HCT116 (cell line): ENCODE data around the gene AMER2. TPM values are rescaled to one million over a fixed set of nuclear protein-coding genes. Genes with fewer than 3 reads are reported as not detected.

Source experiments
- ATAC-seq: fragments of 200-7000 bp; cut with Tn5 transposase; 2 replicates; pipeline ENCODE4 v1.9.1; 2020; ENCODE audit warnings: mild to moderate bottlenecking, moderate library complexity
- BruUV-seq: library from RNA; stranded (reverse); fragments of 400-500 nt; replicated peaks from 2 replicates; lab custom pipeline; 2021; lab: Mats Ljungman, UMichigan
- CTCF ChIA-PET: fragments of 300-600 bp; sonication (Branson Sonifier 250); formaldehyde crosslinking; loops from one replicate; lab custom pipeline; 2021; ENCODE audit warnings: antibody characterized with exemption; lab: Charles Lee
- POLR2A ChIA-PET: fragments of 300-600, 350-600 bp; sonication (Branson Sonifier 250); formaldehyde crosslinking; loops from one replicate; lab custom pipeline; 2021; ENCODE audit warnings: antibody characterized with exemption; lab: Charles Lee
- RAD21 ChIA-PET, 2 experiments: fragments of 300-600 bp; sonication (Branson Sonifier 250); formaldehyde crosslinking; loops; one replicate each; lab custom pipeline; 2023; ENCODE audit warnings: low total read pairs in 2 of 2; ENCODE audit not compliant: uncharacterized antibody in 2 of 2, unreplicated experiment in 2 of 2, low non-redundant PET in 1 of 2; lab: Charles Lee
- DNase-seq: peaks from one replicate; pipeline ENCODE4 v3.0.0-alpha.2; 2010; ENCODE audit warnings: low read depth, low spot score
- H2AFZ ChIP-seq: fragments of 200-600 bp; shearing (Covaris generic), sonication (generic); 2 replicates; pipeline ENCODE4 v1.6.1; 2017; ENCODE audit warnings: low read depth, mixed run types, mixed read lengths, antibody characterized with exemption, low read length; ENCODE audit not compliant: poor library complexity, severe bottlenecking
- H3K27ac ChIP-seq: 2 replicates; pipeline ENCODE4 v1.5.1; 2012; ENCODE audit warnings: low read depth, low read length
- H3K27me3 ChIP-seq: fragments of 200-600 bp; sonication (generic); 2 replicates; pipeline ENCODE4 v1.6.1; 2016; ENCODE audit warnings: mixed run types, low read length, mixed read lengths; ENCODE audit not compliant: insufficient read depth
- H3K36me3 ChIP-seq, 2 experiments: fragments of 200-500 bp in 1 of 2; fragments of 200-600 bp in 1 of 2; sonication (Bioruptor generic) in 1 of 2; sonication (generic) in 1 of 2; 2 replicates each; pipeline versions ENCODE4 v1.5.1 to v1.6.1; 2014 to 2016; ENCODE audit warnings: low read length in 2 of 2, inconsistent platforms in 1 of 2, mixed read lengths in 1 of 2, mixed run types in 1 of 2; ENCODE audit not compliant: insufficient read depth in 2 of 2, control insufficient read depth in 1 of 2
- H3K4me1 ChIP-seq, 2 experiments: fragments of 200-600 bp in 1 of 2; sonication (generic) in 1 of 2; 2 replicates each; pipeline versions ENCODE4 v1.5.1 to v1.6.1; 2012 to 2017; ENCODE audit warnings: low read length in 2 of 2, inconsistent platforms in 1 of 2, mild to moderate bottlenecking in 1 of 2, mixed read lengths in 1 of 2, mixed run types in 1 of 2, moderate library complexity in 1 of 2; ENCODE audit not compliant: insufficient read depth in 2 of 2, control insufficient read depth in 1 of 2
- H3K4me2 ChIP-seq: fragments of 200-600 bp; sonication (generic); 2 replicates; pipeline ENCODE4 v1.6.1; 2017; ENCODE audit warnings: mixed run types, low read length, mixed read lengths
- H3K4me3 ChIP-seq, 2 experiments: fragments of 200-600 bp in 1 of 2; sonication (generic) in 1 of 2; replicated peaks in 1 of 2; 2 replicates each; pipeline ENCODE4 v1.5.1; 2011 to 2016; ENCODE audit warnings: low read length in 2 of 2, control low read depth in 1 of 2, low read depth in 1 of 2, mild to moderate bottlenecking in 1 of 2, mixed read lengths in 1 of 2, mixed run types in 1 of 2
- H3K79me2 ChIP-seq: fragments of 200-600 bp; sonication (generic); 2 replicates; pipeline ENCODE4 v1.6.1; 2017; ENCODE audit warnings: mild to moderate bottlenecking, mixed run types, low read length, moderate library complexity, mixed read lengths; ENCODE audit not compliant: insufficient read depth
- H3K9ac ChIP-seq: fragments of 200-600 bp; sonication (generic); 2 replicates; pipeline ENCODE4 v1.6.1; 2016; ENCODE audit warnings: low read length, mixed read lengths
- H3K9me2 ChIP-seq: fragments of 200-600 bp; sonication (generic), shearing (Covaris generic); 2 replicates; pipeline ENCODE4 v1.6.1; 2017; ENCODE audit warnings: mixed run types, mild to moderate bottlenecking, moderate library complexity; ENCODE audit not compliant: insufficient read depth
- H3K9me3 ChIP-seq, 2 experiments: fragments of 200-500 bp in 1 of 2; fragments of 200-600 bp in 1 of 2; sonication (Bioruptor generic) in 1 of 2; sonication (generic) in 1 of 2; 2 replicates each; pipeline ENCODE4 v1.6.1; 2014 to 2017; ENCODE audit warnings: low read length in 2 of 2, mixed read lengths in 2 of 2, inconsistent platforms in 1 of 2, low read depth in 1 of 2, mild to moderate bottlenecking in 1 of 2, mixed run types in 1 of 2, moderate library complexity in 1 of 2; ENCODE audit not compliant: control insufficient read depth in 1 of 2, insufficient read depth in 1 of 2
- H4K20me1 ChIP-seq: fragments of 200-600 bp; sonication (generic), shearing (Covaris generic); 2 replicates; pipeline ENCODE4 v1.6.1; 2017; ENCODE audit warnings: mixed run types, mild to moderate bottlenecking, moderate library complexity; ENCODE audit not compliant: insufficient read depth
- ATF3 ChIP-seq: IDR thresholded peaks from 2 replicates; pipeline ENCODE4 v1.6.1; 2012
- CBX3 ChIP-seq: IDR thresholded peaks from 2 replicates; pipeline ENCODE4 v1.6.1; 2012; ENCODE audit warnings: low read depth
- EGR1 ChIP-seq: IDR thresholded peaks from 2 replicates; pipeline ENCODE4 v1.6.1; 2012; ENCODE audit warnings: low read depth
- ELF1 ChIP-seq: IDR thresholded peaks from 2 replicates; pipeline ENCODE4 v1.6.1; 2012; ENCODE audit warnings: low read depth, borderline replicate concordance
- EZH2 ChIP-seq: fragments of 200-600 bp; sonication (generic); IDR thresholded peaks from 2 replicates; pipeline ENCODE4 v1.6.1; 2017; ENCODE audit warnings: antibody characterized with exemption, mixed run types
- EZH2phosphoT487 ChIP-seq: fragments of 200-600 bp; IDR thresholded peaks from 2 replicates; pipeline ENCODE4 v1.6.1; 2018; ENCODE audit warnings: antibody characterized with exemption, borderline replicate concordance
- FOSL1 ChIP-seq: IDR thresholded peaks from 2 replicates; pipeline ENCODE4 v1.6.1; 2012; ENCODE audit warnings: low read depth
- JUND ChIP-seq: IDR thresholded peaks from 2 replicates; pipeline ENCODE4 v1.6.1; 2012
- MAX ChIP-seq: IDR thresholded peaks from 2 replicates; pipeline ENCODE4 v1.6.1; 2012
- POLR2A ChIP-seq: IDR thresholded peaks from 2 replicates; pipeline ENCODE4 v1.7.0; 2011; ENCODE audit warnings: borderline replicate concordance; ENCODE audit not compliant: insufficient read depth, insufficient read length; ENCODE audit errors: extremely low read depth
- POLR2AphosphoS5 ChIP-seq: IDR thresholded peaks from 2 replicates; pipeline ENCODE4 v1.6.1; 2011; ENCODE audit warnings: mild to moderate bottlenecking, low read depth, low read length, moderate library complexity
- RAD21 ChIP-seq: IDR thresholded peaks from 2 replicates; pipeline ENCODE4 v1.6.1; 2012; ENCODE audit warnings: low read depth, mild to moderate bottlenecking
- SIN3A ChIP-seq: IDR thresholded peaks from 2 replicates; pipeline ENCODE4 v1.6.1; 2012; ENCODE audit warnings: low read depth
- SP1 ChIP-seq: IDR thresholded peaks from 2 replicates; pipeline ENCODE4 v1.6.1; 2012; ENCODE audit warnings: low read depth
- SRF ChIP-seq: IDR thresholded peaks from 2 replicates; pipeline ENCODE4 v1.6.1; 2012; ENCODE audit warnings: low read depth
- TCF7L2 ChIP-seq: IDR thresholded peaks from 2 replicates; pipeline ENCODE4 v1.7.0; 2011; ENCODE audit warnings: borderline replicate concordance, inconsistent platforms; ENCODE audit not compliant: insufficient read depth, insufficient read length; ENCODE audit errors: extremely low read depth
- YY1 ChIP-seq: IDR thresholded peaks from 2 replicates; pipeline ENCODE4 v1.6.1; 2011; ENCODE audit warnings: low read length, low read depth, moderate library complexity, mild to moderate bottlenecking; ENCODE audit not compliant: insufficient replicate concordance; ENCODE audit errors: extremely low read depth
- ZBTB33 ChIP-seq: IDR thresholded peaks from 2 replicates; pipeline ENCODE4 v1.6.1; 2011; ENCODE audit warnings: mild to moderate bottlenecking, low read length, moderate library complexity; ENCODE audit not compliant: insufficient replicate concordance; ENCODE audit errors: extremely low read depth
- ZFX ChIP-seq: fragments of 450-650 bp; IDR thresholded peaks from 2 replicates; pipeline ENCODE4 v1.6.1; 2017
- ZNF274 ChIP-seq: fragments of 200-500 bp; sonication (Bioruptor generic); IDR thresholded peaks from 2 replicates; pipeline ENCODE4 v1.6.1; 2014; ENCODE audit warnings: mild to moderate bottlenecking, low read depth, low read length, inconsistent platforms
- intact Hi-C: fragments of 100-400 bp; cut with micrococcal nuclease; formaldehyde crosslinking; loops from 2 replicates; pipeline ENCODE4 v1.10.0; 2022
- total RNA-seq: library from RNA; stranded (reverse); gene quantifications from one replicate; pipeline ENCODE4 v1.2.1, GENCODE V29; 2021; ENCODE audit not compliant: unreplicated experiment

The AMER2 gene
- total RNA-seq, 1 experiment from 2014 or later = not detected

DNA sequence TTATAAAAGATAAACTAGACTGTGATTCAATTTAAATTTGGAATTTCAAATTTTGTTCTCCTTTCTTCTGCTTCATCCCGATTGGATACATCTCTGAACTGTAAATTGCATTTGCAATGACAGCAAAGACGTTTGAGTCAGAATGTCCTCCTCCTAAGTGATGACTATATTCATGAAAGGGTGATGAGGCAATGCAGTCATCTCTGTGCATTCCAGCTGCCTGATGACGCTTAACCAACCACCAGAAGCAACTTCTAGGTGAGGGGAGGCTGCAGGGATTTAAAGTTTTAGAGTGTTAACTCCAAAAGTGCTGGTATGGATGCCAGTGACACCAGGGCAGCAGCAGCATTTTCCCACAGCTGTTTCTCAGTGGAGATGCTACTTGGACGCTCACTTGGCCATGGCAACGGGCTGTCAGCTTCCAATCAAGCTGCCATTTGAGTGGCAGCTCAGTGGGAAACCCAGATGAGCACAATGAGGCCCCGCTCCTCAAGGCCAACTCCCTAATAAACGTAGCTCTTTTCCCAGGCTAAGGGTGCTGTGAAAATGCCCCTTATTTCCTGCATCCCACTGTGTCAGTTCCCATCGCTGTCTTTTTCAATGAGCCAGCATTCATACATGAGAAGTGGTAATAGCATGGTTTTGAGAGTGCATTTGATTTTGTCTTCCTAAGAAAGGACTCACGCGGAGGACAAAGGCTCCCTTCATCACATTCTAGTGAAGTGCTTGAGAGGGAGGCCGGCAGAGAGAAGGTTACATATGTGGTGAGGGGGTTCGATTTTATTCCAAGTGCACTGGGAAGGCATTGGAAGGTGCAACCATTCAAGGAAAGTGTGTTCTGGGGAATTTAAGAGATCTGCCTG lies 45.2 kb upstream of the AMER2 start:
- no peak for DNase-seq
- Histone ChIP-seq H3K27ac (no peak overlapping the region), H2AFZ (no peak overlapping the region), H3K9ac (no peak overlapping the region), H3K27me3 (no peaks in the 10 kb centered on the region), H4K20me1 (no peaks in the 10 kb centered on the region), H3K36me3 (no peaks in the 10 kb centered on the region), H3K4me3 (no peak overlapping the region), H3K9me3 (no peaks in the 10 kb centered on the region), H3K4me2 (no peak overlapping the region), H3K9me2 (no peaks in the 10 kb centered on the region), H3K4me1 (no peaks in the 10 kb centered on the region), H3K79me2 (no peaks in the 10 kb centered on the region)
- CTCF ChIA-PET = no interaction called here
- BruUV-seq = no TSS peak
- intact Hi-C loops = no loop called here
- ATAC-seq = no peak
- TF ChIP-seq MAX (no peak), SRF (no peak), EZH2phosphoT487 (no peak), CBX3 (no peak)
- POLR2A ChIA-PET = no interaction called here
- RAD21 ChIA-PET = no interaction called here

- Histone ChIP-seq H3K9ac (no peak overlapping the region), H3K27me3 (no peaks in the 10 kb centered on the region), H4K20me1 (no peaks in the 10 kb centered on the region), H3K36me3 (no peaks in the 10 kb centered on the region), H3K4me2 (no peak overlapping the region), H3K9me3 (no peaks in the 10 kb centered on the region), H3K79me2 (no peaks in the 10 kb centered on the region), H3K4me1 (no peaks in the 10 kb centered on the region), H3K9me2 (no peaks in the 10 kb centered on the region), H3K4me3 (no peak overlapping the region), H2AFZ (no peak overlapping the region), H3K27ac (no peak overlapping the region)
- intact Hi-C loops = no loop called here
- ATAC-seq (no peak), DNase-seq (no peak)
- no TSS peak for BruUV-seq
- CTCF ChIA-PET = no interaction called here
- TF ChIP-seq EGR1 (no peak), RAD21 (no peak), ATF3 (no peak), EZH2 (no peak), FOSL1 (no peak), ELF1 (no peak), CBX3 (no peak), SIN3A (no peak), EZH2phosphoT487 (no peak), ZNF274 (no peak), SP1 (no peak), POLR2A (no peak), POLR2AphosphoS5 (no peak), ZFX (no peak), TCF7L2 (no peak), JUND (no peak), MAX (no peak), YY1 (no peak), ZBTB33 (no peak)
- POLR2A ChIA-PET = no interaction called here
- RAD21 ChIA-PET = no interaction called here
These were observed 43.1 kb upstream of the AMER2 start for GRCh38 chr13:25215253-25215575.
